GM19372 (cell line): ENCODE data around the gene DNAH11.
A peak's percentile ranks its signal among the peaks of the same experiment; 100 is the strongest.
"Not testable (repeated sequence)": the region's sequence is repeated elsewhere in the genome, so short reads cannot be mapped to it uniquely, and the experiment has no call there.

Experiments
- ATAC-seq: cut with Tn5 transposase; IDR thresholded peaks from one replicate; pipeline ENCODE4 v1.9.1; 2021; ENCODE audit warnings: mild to moderate bottlenecking, low read depth, moderate library complexity; ENCODE audit not compliant: unreplicated experiment

DNAH11 gene

GRCh38 chr7:21867816-21868575, 325.2 kb downstream of the DNAH11 start:
- ATAC-seq = no peak

- no peak for ATAC-seq
Observed at GRCh38 chr7:21868576-21868850, 325.7 kb downstream of the DNAH11 start.

- ATAC-seq = no peak
Observed at GRCh38 chr7:21869785-21870402, 327.1 kb downstream of the DNAH11 start.

GRCh38 chr7:21883069-21883468, 340.2 kb downstream of the DNAH11 start:
- ATAC-seq = no peak

GRCh38 chr7:21883501-21883900, 340.7 kb downstream of the DNAH11 start:
- not testable (repeated sequence) for ATAC-seq

- ATAC-seq = no peak
Observed at GRCh38 chr7:21884496-21884895, 341.7 kb downstream of the DNAH11 start.

GRCh38 chr7:21886396-21886795, 343.6 kb downstream of the DNAH11 start:
- ATAC-seq = no peak

- ATAC-seq = no peak
Observed at GRCh38 chr7:21887353-21887752, 344.5 kb downstream of the DNAH11 start.

- no peak for ATAC-seq
Observed at GRCh38 chr7:21887779-21888178, 344.9 kb downstream of the DNAH11 start.

GRCh38 chr7:21891291-21891690, 348.5 kb downstream of the DNAH11 start:
- ATAC-seq = no peak

- ATAC-seq = no peak
Observed at GRCh38 chr7:21893401-21893800, 350.6 kb downstream of the DNAH11 start.

GRCh38 chr7:21898265-21898930, 355.6 kb downstream of the DNAH11 start:
- peak; percentile 94 for ATAC-seq

- no peak for ATAC-seq
Observed at GRCh38 chr7:21902240-21902639, 359.4 kb downstream of the DNAH11 start.

- ATAC-seq = no peak
Observed at GRCh38 chr7:21903020-21903786, 360.4 kb downstream of the DNAH11 start.

- no peak for ATAC-seq
Observed at GRCh38 chr7:21908746-21909145, 365.9 kb downstream of the DNAH11 start.

GRCh38 chr7:21910253-21910652, 367.4 kb downstream of the DNAH11 start:
- ATAC-seq = no peak

GRCh38 chr7:21911341-21911875, 368.6 kb downstream of the DNAH11 start:
- no peak for ATAC-seq

GRCh38 chr7:21912305-21912704, 369.5 kb downstream of the DNAH11 start:
- no peak for ATAC-seq

GRCh38 chr7:21912931-21913780, 370.3 kb downstream of the DNAH11 start:
- no peak for ATAC-seq

- ATAC-seq = no peak
Observed at GRCh38 chr7:21914671-21915070, 371.8 kb downstream of the DNAH11 start.
